Activated naive CD4-positive, alpha-beta T cell treated with anti-CD3 and anti-CD28 coated beads, Interleukin-2, amount 50 U/mL, for 72 hours (primary cell): Measurements from ENCODE around the gene FITM2. TPM values are rescaled to one million over a fixed set of nuclear protein-coding genes. Genes with fewer than 3 reads are reported as not detected.
A peak's percentile ranks its signal among the peaks of the same experiment; 100 is the strongest.

Experiments
- ATAC-seq, 2 donors: fragments of 150-1000 bp; cut with Tn5 transposase; 2 replicates each; pipeline ENCODE4 v1.10.0; 2021; ENCODE audit warnings: mild to moderate bottlenecking in 2 of 2, moderate library complexity in 2 of 2
- DNase-seq, 2 donors: peaks; one replicate each; pipeline ENCODE4 v3.0.0; 2021 to 2022; ENCODE audit warnings: low spot score in 2 of 2
- H3K27ac Mint-ChIP-seq, 2 donors: one replicate each; pipeline ENCODE4 v1.8.0; 2022; ENCODE audit warnings: mild to moderate bottlenecking in 2 of 2, mixed read lengths in 2 of 2
- H3K36me3 Mint-ChIP-seq, 2 donors: one replicate each; pipeline ENCODE4 v1.8.0; 2022; ENCODE audit warnings: mixed read lengths in 2 of 2
- H3K9me3 Mint-ChIP-seq, 2 donors: one replicate each; pipeline ENCODE4 v1.8.0; 2022; ENCODE audit warnings: mixed read lengths in 2 of 2
- total RNA-seq, 2 donors: library from RNA; stranded (reverse); gene quantifications; one replicate each; pipeline ENCODE4 v1.2.3, GENCODE V29; 2022

Gene FITM2
- total RNA-seq, 2 donors from 2014 or later = 2.3 to 2.7 TPM

DNA sequence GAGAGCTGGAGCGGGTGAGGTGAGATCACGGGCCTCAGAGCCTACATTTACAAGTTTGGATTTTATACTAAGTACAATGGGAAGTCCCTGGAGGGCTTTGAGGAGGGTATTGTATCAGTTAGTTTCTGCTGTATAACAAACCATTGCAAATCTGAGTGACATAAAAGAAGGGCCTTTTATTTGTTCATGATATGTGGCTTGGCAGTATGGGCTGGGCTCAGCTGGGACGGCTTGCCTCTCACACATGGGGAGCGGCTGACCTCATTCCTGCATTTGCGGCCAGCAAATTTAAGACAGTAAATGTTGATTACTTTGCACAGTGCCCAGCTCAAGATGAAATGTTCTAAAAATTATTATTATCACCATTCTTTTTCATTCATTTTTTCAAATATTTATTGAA, 42.2 kb downstream of the FITM2 start:
- no peaks in the 10 kb centered on the region for H3K9me3 Mint-ChIP-seq
- ATAC-seq = no peak
- peak overlapping the region in 1 of 2 donors; percentile 67 for H3K27ac Mint-ChIP-seq
- no peaks in the 10 kb centered on the region for H3K36me3 Mint-ChIP-seq
- DNase-seq = no peak

GRCh38 chr20:44264287-44264686, 46.7 kb downstream of the FITM2 start:
- DNase-seq = no peak
- no peak for ATAC-seq
- no peak overlapping the region for H3K27ac Mint-ChIP-seq

GRCh38 chr20:44258226-44258890, 52.6 kb downstream of the FITM2 start:
- DNase-seq (no peak), ATAC-seq (no peak)
- Mint-ChIP-seq H3K9me3 (no peaks in the 10 kb centered on the region), H3K36me3 (no peaks in the 10 kb centered on the region), H3K27ac (no peak overlapping the region)

More at GRCh38 chr20:44264287-44264686, 46.7 kb downstream of the FITM2 start:
- no peaks in the 10 kb centered on the region for H3K9me3 Mint-ChIP-seq
- no peaks in the 10 kb centered on the region for H3K36me3 Mint-ChIP-seq

DNA sequence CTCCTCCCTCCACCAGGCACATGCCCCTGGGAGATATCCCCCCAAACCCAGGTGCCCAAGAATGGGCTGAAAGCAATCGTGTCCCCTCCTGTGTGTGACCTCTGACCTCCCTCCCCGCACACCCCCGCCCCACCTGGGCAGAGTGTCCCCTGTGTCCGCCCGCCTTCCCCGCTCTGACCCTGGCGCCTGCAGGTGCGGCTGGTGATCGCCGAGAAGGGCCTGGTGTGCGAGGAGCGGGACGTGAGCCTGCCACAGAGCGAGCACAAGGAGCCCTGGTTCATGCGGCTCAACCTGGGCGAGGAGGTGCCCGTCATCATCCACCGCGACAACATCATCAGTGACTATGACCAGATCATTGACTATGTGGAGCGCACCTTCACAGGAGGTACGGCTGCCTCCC, 54.0 kb downstream of the FITM2 start:
- DNase-seq (no peak), ATAC-seq (no peak)
- Mint-ChIP-seq H3K27ac (no peak overlapping the region), H3K9me3 (no peaks in the 10 kb centered on the region), H3K36me3 (no peaks in the 10 kb centered on the region)

- Mint-ChIP-seq H3K27ac (no peak overlapping the region), H3K9me3 (no peaks in the 10 kb centered on the region), H3K36me3 (no peaks in the 10 kb centered on the region)
- DNase-seq (no peak), ATAC-seq (no peak)
Observed at GRCh38 chr20:44255942-44256341, 55.1 kb downstream of the FITM2 start.

- no peaks in the 10 kb centered on the region for H3K36me3 Mint-ChIP-seq
Observed at GRCh38 chr20:44254073-44254472, 56.9 kb downstream of the FITM2 start.

DNA sequence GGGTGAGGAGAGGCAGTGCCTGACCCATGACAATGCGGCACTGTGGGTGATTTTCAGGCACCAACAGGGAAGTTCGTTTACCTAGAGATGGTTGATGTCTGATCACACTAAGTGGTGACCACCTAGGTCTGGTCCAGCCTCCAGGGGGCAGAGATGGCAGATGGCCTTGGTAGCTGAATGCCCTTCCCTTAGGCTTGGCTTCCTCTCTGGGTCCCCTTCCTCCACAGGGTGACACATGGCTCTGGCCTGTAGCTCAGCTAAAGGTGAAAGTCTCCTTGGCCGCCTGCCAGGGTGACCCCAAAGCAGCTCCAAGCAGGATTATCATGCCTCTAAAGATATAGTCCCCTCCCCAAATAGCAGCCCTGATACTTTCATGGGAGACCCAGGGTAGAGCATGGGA, 57.5 kb downstream of the FITM2 start:
- Mint-ChIP-seq H3K36me3 (no peaks in the 10 kb centered on the region), H3K9me3 (no peaks in the 10 kb centered on the region), H3K27ac (no peak overlapping the region)
- DNase-seq (no peak), ATAC-seq (no peak)

More at GRCh38 chr20:44254073-44254472, 56.9 kb downstream of the FITM2 start:
- ATAC-seq = no peak
- DNase-seq = no peak
- Mint-ChIP-seq H3K9me3 (no peaks in the 10 kb centered on the region), H3K27ac (no peak overlapping the region)

Other genes with a start within 250 kb of the FITM2 start
- gene JPH2, start 124.0 kb downstream of the FITM2 start, total RNA-seq = under 1 TPM in 1 of 2 donors, not detected in 1; 0.97 TPM
- 10 to 100 TPM; 32.2 to 42.8 TPM for gene OSER1, start 100.4 kb downstream of the FITM2 start, total RNA-seq
- not detected for gene GDAP1L1, start 63.9 kb downstream of the FITM2 start, total RNA-seq
- not detected for gene R3HDML, start 25.8 kb upstream of the FITM2 start, total RNA-seq
- not detected for gene HNF4A, start 44.5 kb upstream of the FITM2 start, total RNA-seq
- gene TTPAL, start 164.7 kb upstream of the FITM2 start, total RNA-seq = 10 to 100 TPM in 1 of 2 donors, 1 to 10 TPM in 1; 7.5 to 15.4 TPM
- 10 to 100 TPM; 58.2 to 59.8 TPM for gene SERINC3, start 210.9 kb upstream of the FITM2 start, total RNA-seq